CD14-positive monocyte (primary cell): Measurements from ENCODE around the gene ACAP3. TPM values are rescaled to one million over a fixed set of nuclear protein-coding genes. Genes with fewer than 3 reads are reported as not detected.

Source experiments
- DNase-seq, 3 donors: peaks; one replicate each; pipeline ENCODE4 v3.0.0-alpha.2; 2011 to 2022
- H2AFZ ChIP-seq: 2 replicates; pipeline ENCODE4 v1.6.0; 2012; ENCODE audit warnings: mild to moderate bottlenecking, low read depth, low read length, inconsistent platforms; ENCODE audit not compliant: insufficient read depth, poor library complexity, severe bottlenecking
- H3K27ac ChIP-seq, 2 donors: 1 replicate in 1 of 2; 2 replicates in 1 of 2; pipeline ENCODE4 v1.5.1; 2012 to 2013; ENCODE audit warnings: low read length in 2 of 2, control low read depth in 1 of 2, inconsistent platforms in 1 of 2, low read depth in 1 of 2, mild to moderate bottlenecking in 1 of 2
- H3K27me3 ChIP-seq, 2 donors: one replicate each; pipeline versions ENCODE4 v1.6.0 to v1.6.1; 2011 to 2013; ENCODE audit warnings: low read length in 2 of 2; ENCODE audit not compliant: control insufficient read depth in 2 of 2, insufficient read depth in 2 of 2
- H3K36me3 ChIP-seq, 2 donors: replicated peaks in 1 of 2; 1 replicate in 1 of 2; 2 replicates in 1 of 2; pipeline versions ENCODE4 v1.5.1 to v1.6.1; 2012 to 2013; ENCODE audit warnings: low read length in 2 of 2, control low read depth in 1 of 2, inconsistent platforms in 1 of 2, mild to moderate bottlenecking in 1 of 2; ENCODE audit not compliant: insufficient read depth in 2 of 2, control insufficient read depth in 1 of 2
- H3K4me1 ChIP-seq, 2 donors: 1 replicate in 1 of 2; 2 replicates in 1 of 2; pipeline versions ENCODE4 v1.5.1 to v1.6.1; 2012 to 2013; ENCODE audit warnings: low read length in 2 of 2, control low read depth in 1 of 2, inconsistent platforms in 1 of 2, mild to moderate bottlenecking in 1 of 2, moderate library complexity in 1 of 2; ENCODE audit not compliant: insufficient read depth in 2 of 2, control insufficient read depth in 1 of 2
- H3K4me2 ChIP-seq: replicated peaks from 2 replicates; pipeline ENCODE3; 2012; ENCODE audit warnings: low read length, moderate library complexity, mild to moderate bottlenecking; ENCODE audit not compliant: poor library complexity, severe bottlenecking; ENCODE audit errors: extremely low read depth
- H3K4me3 ChIP-seq, 3 experiments: fragments of 200-600 bp in 1 of 3; sonication (generic) in 1 of 3; replicated peaks in 1 of 3; 1 replicate in 2 of 3; 2 replicates in 1 of 3; pipeline ENCODE4 v1.5.1; 2011 to 2013; ENCODE audit warnings: low read length in 3 of 3, mild to moderate bottlenecking in 3 of 3, control low read depth in 2 of 3, low read depth in 2 of 3, inconsistent platforms in 1 of 3, moderate library complexity in 1 of 3
- H3K79me2 ChIP-seq: 2 replicates; pipeline ENCODE4 v1.6.0; 2012; ENCODE audit warnings: mild to moderate bottlenecking, control low read depth, inconsistent platforms, low read length, moderate library complexity; ENCODE audit not compliant: insufficient read depth
- H3K9ac ChIP-seq: 2 replicates; pipeline ENCODE4 v1.6.0; 2017; ENCODE audit warnings: low read length, mild to moderate bottlenecking; ENCODE audit not compliant: insufficient read depth, poor library complexity, severe bottlenecking
- H3K9me3 ChIP-seq, 2 donors: replicated peaks in 1 of 2; 1 replicate in 1 of 2; 2 replicates in 1 of 2; pipeline versions ENCODE4 v1.5.1 to v1.6.1; 2012 to 2013; ENCODE audit warnings: low read length in 2 of 2, control low read depth in 1 of 2; ENCODE audit not compliant: control insufficient read depth in 1 of 2, insufficient read depth in 1 of 2
- H4K20me1 ChIP-seq: 2 replicates; pipeline ENCODE4 v1.6.0; 2012; ENCODE audit warnings: mild to moderate bottlenecking, low read length, control low read depth, moderate library complexity; ENCODE audit not compliant: insufficient read depth
- H3K27ac Mint-ChIP-seq, 7 donors: one replicate each; pipeline ENCODE4 v1.8.0; 2020; ENCODE audit warnings: mild to moderate bottlenecking in 7 of 7, mixed read lengths in 7 of 7, moderate library complexity in 6 of 7, inconsistent platforms in 2 of 7
- H3K27me3 Mint-ChIP-seq, 3 donors: one replicate each; pipeline ENCODE4 v1.8.0; 2021 to 2022; ENCODE audit warnings: low read depth in 3 of 3, mild to moderate bottlenecking in 3 of 3, mixed read lengths in 3 of 3, moderate library complexity in 3 of 3, inconsistent platforms in 1 of 3
- H3K36me3 Mint-ChIP-seq, 2 donors: one replicate each; pipeline ENCODE4 v1.8.0; 2020; ENCODE audit warnings: mixed read lengths in 2 of 2, inconsistent platforms in 1 of 2, mild to moderate bottlenecking in 1 of 2
- H3K4me1 Mint-ChIP-seq: one replicate; pipeline ENCODE4 v1.8.0; 2020; ENCODE audit warnings: mild to moderate bottlenecking, mixed read lengths
- H3K4me3 Mint-ChIP-seq, 2 donors: one replicate each; pipeline ENCODE4 v1.8.0; 2020; ENCODE audit warnings: mild to moderate bottlenecking in 2 of 2, mixed read lengths in 2 of 2, moderate library complexity in 1 of 2
- H3K9me3 Mint-ChIP-seq, 7 donors: one replicate each; pipeline ENCODE4 v1.8.0; 2020 to 2022; ENCODE audit warnings: mixed read lengths in 7 of 7, mild to moderate bottlenecking in 6 of 7, moderate library complexity in 6 of 7, inconsistent platforms in 2 of 7
- WGBS: methylation state at CpG from one replicate; pipeline ENCODE4 v1.1.5; 2013; ENCODE audit warnings: missing lambda C conversion rate; ENCODE audit not compliant: insufficient coverage; 5-methylcytosine and 5-hydroxymethylcytosine counted together
- intact Hi-C, 2 donors: fragments of 100-400 bp; cut with micrococcal nuclease; formaldehyde crosslinking; loops; one replicate each; pipeline versions ENCODE4 v1.15.0 to v1.15.1; 2023
- polyA plus RNA-seq, 3 donors: library from polyadenylated mRNA; depleted of rRNA in 1 of 3; unstranded in 2 of 3; stranded (reverse) in 1 of 3; fragments of 300-500 nt in 2 of 3; fragments of >200 nt in 1 of 3; fragmentation: Illumina TruSeq in 2 of 3; gene quantifications; 1 replicate in 2 of 3; 2 replicates in 1 of 3; pipeline ENCODE4 v1.2.3, GENCODE V29; 2012 to 2021
- TF ChIP-seq, protein P1 (sequence below): fragments of 200-600 bp; IDR thresholded peaks from one replicate; pipeline ENCODE4 v1.8.0; 2022; ENCODE audit warnings: antibody characterized with exemption, mild to moderate bottlenecking

The ACAP3 gene
- polyA plus RNA-seq, 3 donors, result 3.5 to 132 (median 4.0) TPM

DNA sequence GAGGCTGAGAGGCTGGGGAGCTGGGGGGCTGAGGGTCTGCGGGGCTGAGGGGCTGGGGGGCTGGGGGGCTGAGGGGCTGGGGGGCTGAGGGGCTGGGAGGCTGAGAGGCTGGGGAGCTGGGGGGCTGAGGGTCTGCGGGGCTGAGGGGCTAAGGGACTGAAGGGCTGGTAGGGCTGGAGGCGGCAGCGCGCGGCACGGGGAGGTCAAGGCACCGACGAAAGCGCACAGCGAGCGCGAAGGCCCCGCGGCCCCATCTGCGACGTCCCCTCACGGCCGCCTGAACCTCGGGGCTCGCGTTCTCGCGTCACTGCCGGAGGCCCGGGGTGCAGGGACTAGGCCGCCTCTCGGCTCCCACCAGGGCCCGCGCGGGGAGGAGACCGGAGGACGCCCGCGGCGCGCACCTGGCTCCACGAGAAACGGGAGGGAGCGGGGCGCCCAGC is 16.4 kb upstream of the ACAP3 start:
- Histone ChIP-seq H3K27ac (peak overlapping the region in 1 of 2 donors; percentile 78), H3K4me1 (peaks cover 22 to 24% of the 10 kb centered on the region in 2 donors), H3K9me3 (no peaks in the 10 kb centered on the region), H3K4me2 (peak overlapping the region; percentile 98), H4K20me1 (peaks cover 54% of the 10 kb centered on the region), H3K4me3 (peak overlapping the region; percentile 65 to 92 (median 87)), H3K9ac (peak overlapping the region; percentile 90), H2AFZ (peak overlapping the region; percentile 89), H3K27me3 (no peaks in the 10 kb centered on the region), H3K79me2 (peaks cover 59% of the 10 kb centered on the region), H3K36me3 (peaks cover 27 to 30% of the 10 kb centered on the region in 2 donors)
- under 1% methylated on average over 37 of the region's 41 CpGs for WGBS
- Mint-ChIP-seq H3K4me1 (peaks cover 25% of the 10 kb centered on the region), H3K27me3 (no peaks in the 10 kb centered on the region), H3K4me3 (peak overlapping the region; percentile 62 to 80), H3K36me3 (peaks cover 13 to 35% of the 10 kb centered on the region in 2 donors), H3K27ac (peak overlapping the region in 3 of 7 donors; percentile 63 to 80 (median 70)), H3K9me3 (no peaks in the 10 kb centered on the region)
- peak in 1 of 3 donors; percentile 4 for DNase-seq
- intact Hi-C loops, result no loop called here
- TF ChIP-seq, protein P1, sequence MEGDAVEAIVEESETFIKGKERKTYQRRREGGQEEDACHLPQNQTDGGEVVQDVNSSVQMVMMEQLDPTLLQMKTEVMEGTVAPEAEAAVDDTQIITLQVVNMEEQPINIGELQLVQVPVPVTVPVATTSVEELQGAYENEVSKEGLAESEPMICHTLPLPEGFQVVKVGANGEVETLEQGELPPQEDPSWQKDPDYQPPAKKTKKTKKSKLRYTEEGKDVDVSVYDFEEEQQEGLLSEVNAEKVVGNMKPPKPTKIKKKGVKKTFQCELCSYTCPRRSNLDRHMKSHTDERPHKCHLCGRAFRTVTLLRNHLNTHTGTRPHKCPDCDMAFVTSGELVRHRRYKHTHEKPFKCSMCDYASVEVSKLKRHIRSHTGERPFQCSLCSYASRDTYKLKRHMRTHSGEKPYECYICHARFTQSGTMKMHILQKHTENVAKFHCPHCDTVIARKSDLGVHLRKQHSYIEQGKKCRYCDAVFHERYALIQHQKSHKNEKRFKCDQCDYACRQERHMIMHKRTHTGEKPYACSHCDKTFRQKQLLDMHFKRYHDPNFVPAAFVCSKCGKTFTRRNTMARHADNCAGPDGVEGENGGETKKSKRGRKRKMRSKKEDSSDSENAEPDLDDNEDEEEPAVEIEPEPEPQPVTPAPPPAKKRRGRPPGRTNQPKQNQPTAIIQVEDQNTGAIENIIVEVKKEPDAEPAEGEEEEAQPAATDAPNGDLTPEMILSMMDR, result no peak

DNA sequence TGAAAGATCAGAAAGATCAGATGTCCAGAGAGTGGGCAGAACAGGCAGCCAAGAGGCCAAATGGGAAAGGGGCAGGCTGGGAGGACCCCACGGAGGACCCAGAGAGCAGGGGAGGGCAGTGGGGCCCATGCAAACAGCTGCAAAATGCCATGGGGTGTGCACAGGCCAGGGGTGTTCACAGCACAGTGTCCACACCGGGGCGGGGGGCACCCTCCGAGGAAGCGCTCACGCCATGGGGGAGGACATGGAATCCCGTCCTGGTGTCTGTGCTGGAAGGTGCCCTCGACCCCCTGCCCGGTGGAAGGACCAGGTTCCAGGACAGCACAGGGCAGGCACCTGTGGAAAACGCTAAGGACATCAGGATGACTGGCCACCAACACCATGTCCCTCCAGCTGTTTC is 15.2 kb upstream of the ACAP3 start:
- Mint-ChIP-seq H3K4me1 (peaks cover 25% of the 10 kb centered on the region), H3K9me3 (no peaks in the 10 kb centered on the region), H3K4me3 (peak overlapping the region in 1 of 2 donors; percentile 66), H3K27ac (peak overlapping the region in 2 of 7 donors; percentile 30 to 69), H3K36me3 (peaks cover 20 to 45% of the 10 kb centered on the region in 2 donors), H3K27me3 (no peaks in the 10 kb centered on the region)
- 97% methylated on average over 10 of the region's 10 CpGs for WGBS
- H2AFZ ChIP-seq, result no peak overlapping the region
- H3K9me3 ChIP-seq, result no peaks in the 10 kb centered on the region
- no peaks in the 10 kb centered on the region for H3K27me3 ChIP-seq
- H3K27ac ChIP-seq, result no peak overlapping the region
- peak overlapping the region; percentile 4 for H3K9ac ChIP-seq
- H3K36me3 ChIP-seq, result peaks cover 30 to 38% of the 10 kb centered on the region in 2 donors
- intact Hi-C loops, result no loop called here
- peaks cover 59% of the 10 kb centered on the region for H3K79me2 ChIP-seq
- TF ChIP-seq, protein P1, result no peak
- H3K4me3 ChIP-seq, result no peak overlapping the region
- DNase-seq, result no peak
- peaks cover 62% of the 10 kb centered on the region for H4K20me1 ChIP-seq
- H3K4me2 ChIP-seq, result no peak overlapping the region
- H3K4me1 ChIP-seq, result peaks cover 22 to 24% of the 10 kb centered on the region in 2 donors
